H1 (cell line): ENCODE results near the gene PRMT3. TPM values are rescaled to one million over a fixed set of nuclear protein-coding genes. Genes with fewer than 3 reads are reported as not detected.

ENCODE experiments used
- CTCF ChIA-PET: fragments of 300-600 bp; sonication (Branson Sonifier 250); formaldehyde crosslinking; loops from one replicate; lab custom pipeline; 2021; ENCODE audit not compliant: partially characterized antibody; lab: Charles Lee
- POLR2A ChIA-PET: fragments of 300-600 bp; sonication (Branson Sonifier 250); formaldehyde crosslinking; loops from one replicate; lab custom pipeline; 2021; ENCODE audit warnings: inconsistent platforms; ENCODE audit not compliant: partially characterized antibody; lab: Charles Lee
- DNase-seq, 2 experiments: peaks; one replicate each; pipeline versions ENCODE4 v3.0.0 to v3.0.0-alpha.2; 2010 to 2022; ENCODE audit warnings: low spot score in 2 of 2, low read depth in 1 of 2, mixed read lengths in 1 of 2
- FAIRE-seq: peaks from 2 replicates; lab custom pipeline; 2011; peaks lifted over from hg19 to GRCh38; lab: Jason Lieb, UNC
- H2AFZ ChIP-seq: 2 replicates; pipeline ENCODE4 v1.8.1; 2012; ENCODE audit warnings: low read length, inconsistent platforms
- H2AK5ac ChIP-seq: 2 replicates; pipeline ENCODE4 v1.6.1; 2013; ENCODE audit warnings: low read depth, low read length
- H2BK120ac ChIP-seq: replicated peaks from 2 replicates; pipeline ENCODE3; 2013; ENCODE audit warnings: low read depth, low read length, inconsistent platforms
- H2BK12ac ChIP-seq: 2 replicates; pipeline ENCODE4 v1.6.1; 2013; ENCODE audit warnings: low read depth, low read length
- H2BK15ac ChIP-seq: 2 replicates; pipeline ENCODE4 v1.6.1; 2013; ENCODE audit warnings: low read length
- H2BK20ac ChIP-seq: 2 replicates; pipeline ENCODE4 v1.6.1; 2013; ENCODE audit warnings: low read length
- H2BK5ac ChIP-seq: 2 replicates; pipeline ENCODE4 v1.6.1; 2013; ENCODE audit warnings: low read depth, low read length
- H3K14ac ChIP-seq: 2 replicates; pipeline ENCODE4 v1.6.1; 2013; ENCODE audit warnings: inconsistent platforms; ENCODE audit not compliant: insufficient read length
- H3K18ac ChIP-seq: 2 replicates; pipeline ENCODE4 v1.6.1; 2013; ENCODE audit warnings: low read length; ENCODE audit errors: extremely low read depth
- H3K23ac ChIP-seq: 2 replicates; pipeline ENCODE4 v1.6.1; 2013; ENCODE audit warnings: inconsistent platforms; ENCODE audit not compliant: insufficient read length
- H3K23me2 ChIP-seq: 2 replicates; pipeline ENCODE4 v1.6.1; 2013; ENCODE audit warnings: low read depth, low read length
- H3K27ac ChIP-seq: 2 replicates; pipeline ENCODE4 v1.6.1; 2011; ENCODE audit warnings: low read depth, low read length, inconsistent platforms
- H3K27me3 ChIP-seq, 4 experiments: replicated peaks in 1 of 4; 1 replicate in 1 of 4; 2 replicates in 3 of 4; pipeline versions ENCODE4 v1.6.1 to v1.8.1; 2011 to 2013; ENCODE audit warnings: low read length in 3 of 4, mild to moderate bottlenecking in 3 of 4, inconsistent platforms in 2 of 4, mixed read lengths in 2 of 4, moderate library complexity in 1 of 4; ENCODE audit not compliant: control insufficient read depth in 3 of 4, insufficient read depth in 3 of 4; ENCODE audit errors: extremely low read depth in 1 of 4
- H3K36me3 ChIP-seq, 4 experiments: 2 replicates each; pipeline versions ENCODE4 v1.6.1 to v1.8.1; 2011 to 2013; ENCODE audit warnings: mild to moderate bottlenecking in 4 of 4, low read length in 3 of 4, moderate library complexity in 2 of 4, control low read depth in 1 of 4, inconsistent platforms in 1 of 4; ENCODE audit not compliant: insufficient read depth in 4 of 4, control insufficient read depth in 2 of 4
- H3K4ac ChIP-seq: replicated peaks from 2 replicates; pipeline ENCODE3; 2013; ENCODE audit warnings: low read length, low read depth, mixed read lengths, inconsistent platforms; ENCODE audit not compliant: insufficient read length
- H3K4me1 ChIP-seq, 4 experiments: replicated peaks in 1 of 4; 1 replicate in 1 of 4; 2 replicates in 3 of 4; pipeline versions ENCODE4 v1.6.1 to v1.8.1; 2011 to 2013; ENCODE audit warnings: low read length in 3 of 4, inconsistent platforms in 2 of 4, mixed read lengths in 1 of 4; ENCODE audit not compliant: insufficient read depth in 4 of 4, control insufficient read depth in 3 of 4
- H3K4me2 ChIP-seq, 2 experiments: 2 replicates each; pipeline versions ENCODE4 v1.6.1 to v1.8.1; 2011 to 2013; ENCODE audit warnings: low read depth in 2 of 2, low read length in 2 of 2, control low read depth in 1 of 2, inconsistent platforms in 1 of 2, mild to moderate bottlenecking in 1 of 2; ENCODE audit not compliant: insufficient read depth in 1 of 2
- H3K4me3 ChIP-seq, 4 experiments: fragments of 200-600, 300-600 bp in 1 of 4; sonication (generic), shearing (Covaris generic), sonication (Bioruptor Twin) in 1 of 4; 2 replicates each; pipeline versions ENCODE4 v1.5.1 to v1.8.1; 2011 to 2016; ENCODE audit warnings: low read length in 4 of 4, low read depth in 3 of 4, control low read depth in 2 of 4, inconsistent platforms in 2 of 4, mild to moderate bottlenecking in 2 of 4, mixed read lengths in 1 of 4, moderate library complexity in 1 of 4; ENCODE audit not compliant: insufficient read depth in 2 of 4; ENCODE audit errors: extremely low read depth in 1 of 4
- H3K56ac ChIP-seq: replicated peaks from 2 replicates; pipeline ENCODE3; 2013; ENCODE audit warnings: low read depth, mild to moderate bottlenecking, mixed read lengths, low read length, inconsistent platforms; ENCODE audit not compliant: insufficient read length
- H3K79me1 ChIP-seq: 2 replicates; pipeline ENCODE4 v1.6.1; 2013; ENCODE audit warnings: low read depth, low read length, control low read depth
- H3K79me2 ChIP-seq, 2 experiments: 2 replicates each; pipeline versions ENCODE4 v1.6.1 to v1.8.1; 2012 to 2013; ENCODE audit warnings: low read length in 2 of 2, mild to moderate bottlenecking in 2 of 2, inconsistent platforms in 1 of 2; ENCODE audit not compliant: insufficient read depth in 2 of 2, control insufficient read depth in 1 of 2
- H3K9ac ChIP-seq, 4 experiments: replicated peaks in 1 of 4; 1 replicate in 1 of 4; 2 replicates in 3 of 4; pipeline versions ENCODE4 v1.6.1 to v1.8.1; 2011 to 2013; ENCODE audit warnings: low read depth in 3 of 4, low read length in 3 of 4, control low read depth in 2 of 4, mild to moderate bottlenecking in 2 of 4, moderate library complexity in 2 of 4, inconsistent platforms in 1 of 4; ENCODE audit errors: extremely low read depth in 1 of 4
- H3K9me3 ChIP-seq, 2 experiments: 2 replicates each; pipeline versions ENCODE4 v1.6.1 to v1.8.1; 2012 to 2013; ENCODE audit warnings: mild to moderate bottlenecking in 2 of 2, moderate library complexity in 2 of 2, control low read depth in 1 of 2, inconsistent platforms in 1 of 2, low read depth in 1 of 2, low read length in 1 of 2, mixed read lengths in 1 of 2; ENCODE audit not compliant: insufficient read depth in 2 of 2
- H4K20me1 ChIP-seq, 2 experiments: replicated peaks in 1 of 2; 2 replicates each; pipeline versions ENCODE3 to v1.8.1; 2011 to 2013; ENCODE audit warnings: inconsistent platforms in 2 of 2, low read length in 2 of 2, mild to moderate bottlenecking in 1 of 2; ENCODE audit not compliant: insufficient read depth in 2 of 2, control insufficient read depth in 1 of 2
- H4K5ac ChIP-seq: 2 replicates; pipeline ENCODE4 v1.6.1; 2013; ENCODE audit warnings: low read length, low read depth, mixed read lengths, inconsistent platforms; ENCODE audit not compliant: insufficient read length
- H4K8ac ChIP-seq: 2 replicates; pipeline ENCODE4 v1.8.0; 2013; ENCODE audit warnings: mild to moderate bottlenecking, moderate library complexity, low read length, inconsistent platforms; ENCODE audit not compliant: insufficient read depth; ENCODE audit errors: extremely low read depth
- H4K91ac ChIP-seq: replicated peaks from 2 replicates; pipeline ENCODE3; 2013; ENCODE audit warnings: low read length, mixed read lengths, inconsistent platforms; ENCODE audit not compliant: insufficient read length
- EGR1 ChIP-seq: IDR thresholded peaks from 2 replicates; pipeline ENCODE4 v1.6.1; 2011; ENCODE audit warnings: low read depth, low read length, borderline replicate concordance
- EP300 ChIP-seq, 2 experiments: IDR thresholded peaks; 1 replicate in 1 of 2; 2 replicates in 1 of 2; pipeline ENCODE4 v1.6.1; 2011 to 2012; ENCODE audit warnings: low read depth in 2 of 2, low read length in 2 of 2, mild to moderate bottlenecking in 2 of 2, borderline replicate concordance in 1 of 2, inconsistent platforms in 1 of 2, moderate library complexity in 1 of 2
- NANOG ChIP-seq: IDR thresholded peaks from 2 replicates; pipeline ENCODE4 v1.6.1; 2011; ENCODE audit warnings: low read length, low read depth, mild to moderate bottlenecking, inconsistent platforms; ENCODE audit not compliant: insufficient read depth, poor library complexity, severe bottlenecking
- POU5F1 ChIP-seq: IDR thresholded peaks from 2 replicates; pipeline ENCODE4 v1.6.1; 2011; ENCODE audit warnings: low read depth, mild to moderate bottlenecking, low read length, moderate library complexity
- RNF2 ChIP-seq: fragments of 200-900, 300-1000 bp; sonication (generic); IDR thresholded peaks from 2 replicates; pipeline ENCODE4 v1.7.1; 2016; ENCODE audit warnings: borderline replicate concordance, low read depth, mild to moderate bottlenecking, antibody characterized with exemption, low read length; ENCODE audit not compliant: poor library complexity, severe bottlenecking; ENCODE audit errors: missing control alignments
- RXRA ChIP-seq: IDR thresholded peaks from 2 replicates; pipeline ENCODE4 v1.6.1; 2011; ENCODE audit warnings: low read depth, mild to moderate bottlenecking, low read length, moderate library complexity; ENCODE audit not compliant: insufficient read depth
- SP2 ChIP-seq: IDR thresholded peaks from 2 replicates; pipeline ENCODE4 v1.6.1; 2012; ENCODE audit warnings: mild to moderate bottlenecking, low read length, inconsistent platforms
- TBP ChIP-seq: IDR thresholded peaks from 2 replicates; pipeline ENCODE4 v1.6.1; 2011; ENCODE audit warnings: low read depth, low read length, improper control_type of control experiment
- WGBS, 2 experiments: shearing (Covaris generic) in 1 of 2; methylation state at CpG; one replicate each; pipeline versions ENCODE4 v1.1.6 to v1.1.7; 2013 to 2015; ENCODE audit warnings: low lambda C conversion rate in 2 of 2, mixed read lengths in 2 of 2, inconsistent platforms in 1 of 2, low coverage in 1 of 2, missing lambda C conversion rate in 1 of 2; ENCODE audit not compliant: insufficient replicate concordance in 2 of 2, insufficient coverage in 1 of 2, insufficient read length in 1 of 2; ENCODE audit errors: extremely low coverage in 1 of 2, missing lambda C conversion rate in 1 of 2; 5-methylcytosine and 5-hydroxymethylcytosine counted together
- polyA plus RNA-seq, 7 experiments: library from polyadenylated mRNA; depleted of rRNA in 3 of 7; stranded (reverse) in 5 of 7; unstranded in 2 of 7; fragments of >200 nt in 5 of 7; fragments of 200-250 nt in 2 of 7; gene quantifications; 1 replicate in 5 of 7; 2 replicates in 1 of 7; 4 replicates in 1 of 7; pipeline versions ENCODE4 v1.2.1 to v1.2.3, GENCODE V29; 2011 to 2013; ENCODE audit warnings: missing spikeins in 2 of 7, mixed read lengths in 2 of 7
- total RNA-seq: library from RNA; stranded (reverse); fragmentation: NEBNext Ultra II Directional; extraction: Animal tissue kit (Norgen Biotek cat#: 25700); gene quantifications from 2 replicates; pipeline ENCODE4 v1.2.1, GENCODE V29; 2021

Gene PRMT3
- total and polyA plus RNA-seq, 2 of the 8 experiments (the other 6 are each of a cell fraction or from before 2014, with no cell fraction given): 11.2 to 26.5 TPM

DNA sequence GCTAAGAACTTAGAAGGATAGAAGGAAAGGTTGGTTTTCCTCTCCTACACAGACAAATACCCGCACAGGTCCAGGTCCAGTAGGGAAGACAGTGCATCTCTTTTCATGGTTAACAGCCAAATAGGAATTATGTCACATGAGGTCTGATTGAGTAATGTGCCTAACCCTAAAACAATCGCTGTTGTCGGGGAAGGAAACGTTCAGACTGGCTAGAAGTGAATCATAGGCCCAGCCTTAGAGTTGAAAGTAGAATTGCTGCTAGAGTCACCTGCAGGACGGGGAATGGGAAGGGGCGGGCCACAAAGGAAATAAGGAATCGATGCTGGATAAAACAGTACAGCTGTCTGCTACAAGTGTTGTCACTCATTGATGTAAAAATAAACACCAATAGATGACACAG, 36.4 kb upstream of the PRMT3 start:
- no peak overlapping the region for H3K14ac ChIP-seq
- H3K27me3 ChIP-seq: no peaks in the 10 kb centered on the region
- H3K27ac ChIP-seq: no peak overlapping the region
- H3K9ac ChIP-seq: no peak overlapping the region
- no peak overlapping the region for H3K4ac ChIP-seq
- WGBS, 2 experiments: 81% methylated on average over 7 of the region's 7 CpGs; no CpG with 5 or more reads in 1 of the 2 experiments
- DNase-seq: no peak
- no peak overlapping the region for H2BK20ac ChIP-seq
- no peak overlapping the region for H2AK5ac ChIP-seq
- H2BK5ac ChIP-seq: no peak overlapping the region
- H3K36me3 ChIP-seq: no peaks in the 10 kb centered on the region
- H2AFZ ChIP-seq: no peak overlapping the region; the same call in 1 of the 2 replicates
- no peak overlapping the region for H3K4me2 ChIP-seq
- no peak overlapping the region for H3K18ac ChIP-seq
- H3K4me1 ChIP-seq: no peaks in the 10 kb centered on the region
- H3K79me1 ChIP-seq: no peaks in the 10 kb centered on the region
- no peak overlapping the region for H3K23ac ChIP-seq
- no peaks in the 10 kb centered on the region for H3K9me3 ChIP-seq
- H3K79me2 ChIP-seq: no peaks in the 10 kb centered on the region
- TF ChIP-seq RXRA (no peak), POU5F1 (no peak), RNF2 (no peak), SP2 (no peak), NANOG (no peak), TBP (no peak), EGR1 (no peak), EP300 (IDR thresholded peaks at IDR 0.05; ENCODE audit: borderline replicate concordance in 1 of 2, low read depth in 2 of 2, low read length in 2 of 2) (no peak)
- no peak overlapping the region for H4K8ac ChIP-seq
- H2BK12ac ChIP-seq: no peak overlapping the region
- H4K20me1 ChIP-seq: no peaks in the 10 kb centered on the region
- H3K56ac ChIP-seq: no peak overlapping the region
- no peak overlapping the region for H4K5ac ChIP-seq
- no peaks in the 10 kb centered on the region for H3K23me2 ChIP-seq
- H4K91ac ChIP-seq: no peak overlapping the region
- POLR2A ChIA-PET: interaction anchor here (0.9 kb wide), 1 partner anchor 11 kb away, joined by 4 read pairs; no protein-coding TSS in a partner anchor
- no peak overlapping the region for H2BK15ac ChIP-seq
- CTCF ChIA-PET: interaction anchor here (1.0 to 8.1 kb wide), 13 partner anchors 9 to 239 kb away, joined by 3 to 130 read pairs (median 5); partner anchors contain the start of gene DBX1
- no peak overlapping the region for H3K4me3 ChIP-seq
- FAIRE-seq: no peak
- H2BK120ac ChIP-seq: no peak overlapping the region
